IMR-90 (cell line): Measurements from ENCODE around the gene CMC1. TPM values are rescaled to one million over a fixed set of nuclear protein-coding genes. Genes with fewer than 3 reads are reported as not detected.

Experiments used
- ATAC-seq: fragments of 200-7000 bp; cut with Tn5 transposase; 2 replicates; pipeline ENCODE4 v1.9.1; 2020; ENCODE audit warnings: low read depth, mild to moderate bottlenecking, moderate library complexity
- BruUV-seq: library from RNA; stranded (reverse); fragments of 400-500 nt; replicated peaks from 2 replicates; lab custom pipeline; 2021; lab: Mats Ljungman, UMichigan
- CTCF ChIA-PET: fragments of 300-600 bp; formaldehyde crosslinking; extraction: SDS; loops from one replicate; lab custom pipeline; 2021; ENCODE audit warnings: antibody characterized with exemption; lab: Yijun Ruan, JAX
- POLR2A ChIA-PET: fragments of 300-600 bp; sonication (Branson Sonifier 250); formaldehyde crosslinking; loops from one replicate; lab custom pipeline; 2022; ENCODE audit warnings: antibody characterized with exemption; ENCODE audit not compliant: unreplicated experiment; lab: Charles Lee
- DNase-seq: peaks from one replicate; pipeline ENCODE4 v3.0.0; 2013
- H2AFZ ChIP-seq: replicated peaks from 2 replicates; pipeline ENCODE3; 2013; ENCODE audit warnings: low read length, mild to moderate bottlenecking; ENCODE audit not compliant: poor library complexity
- H2AK5ac ChIP-seq: 2 replicates; pipeline ENCODE4 v1.6.1; 2013; ENCODE audit warnings: low read depth, low read length, inconsistent platforms
- H2AK9ac ChIP-seq: replicated peaks from 2 replicates; pipeline ENCODE3; 2013; ENCODE audit warnings: mild to moderate bottlenecking, low read depth, low read length, moderate library complexity; ENCODE audit not compliant: poor library complexity
- H2BK120ac ChIP-seq: 2 replicates; pipeline ENCODE4 v1.6.1; 2013; ENCODE audit warnings: low read depth, low read length, inconsistent platforms
- H2BK15ac ChIP-seq: 3 replicates; pipeline ENCODE4 v1.6.1; 2013; ENCODE audit warnings: low read depth, low read length, inconsistent platforms
- H2BK20ac ChIP-seq: 2 replicates; pipeline ENCODE4 v1.6.1; 2013; ENCODE audit warnings: low read depth, mild to moderate bottlenecking, inconsistent platforms, low read length, moderate library complexity
- H2BK5ac ChIP-seq: 2 replicates; pipeline ENCODE4 v1.6.1; 2013; ENCODE audit warnings: mild to moderate bottlenecking, low read depth, low read length, inconsistent platforms; ENCODE audit not compliant: poor library complexity, severe bottlenecking
- H3K14ac ChIP-seq: replicated peaks from 2 replicates; pipeline ENCODE4 v1.6.1; 2013; ENCODE audit warnings: low read depth, low read length, inconsistent platforms
- H3K18ac ChIP-seq: 2 replicates; pipeline ENCODE4 v1.6.1; 2013; ENCODE audit warnings: low read depth, low read length, control low read depth
- H3K23ac ChIP-seq: 2 replicates; pipeline ENCODE4 v1.6.1; 2013; ENCODE audit warnings: low read depth, low read length, inconsistent platforms
- H3K27ac ChIP-seq: 2 replicates; pipeline ENCODE4 v1.5.1; 2013; ENCODE audit warnings: mild to moderate bottlenecking, control low read depth, low read length; ENCODE audit not compliant: insufficient read depth
- H3K27me3 ChIP-seq: 2 replicates; pipeline ENCODE4 v1.6.1; 2013; ENCODE audit warnings: low read length; ENCODE audit not compliant: control insufficient read depth, insufficient read depth
- H3K36me3 ChIP-seq: 2 replicates; pipeline ENCODE4 v1.6.1; 2013; ENCODE audit warnings: low read length, mixed read lengths; ENCODE audit not compliant: control insufficient read depth, insufficient read depth
- H3K4ac ChIP-seq: 2 replicates; pipeline ENCODE4 v1.6.1; 2013; ENCODE audit warnings: low read depth, low read length, inconsistent platforms
- H3K4me1 ChIP-seq: 2 replicates; pipeline ENCODE4 v1.6.1; 2013; ENCODE audit warnings: low read length, mixed read lengths; ENCODE audit not compliant: control insufficient read depth, insufficient read depth
- H3K4me2 ChIP-seq: 2 replicates; pipeline ENCODE4 v1.6.1; 2013; ENCODE audit warnings: low read depth, mild to moderate bottlenecking, control low read depth, low read length, moderate library complexity
- H3K4me3 ChIP-seq: 2 replicates; pipeline ENCODE4 v1.5.1; 2013; ENCODE audit warnings: low read depth, mild to moderate bottlenecking, control low read depth, low read length, moderate library complexity; ENCODE audit not compliant: insufficient read depth
- H3K56ac ChIP-seq: 2 replicates; pipeline ENCODE4 v1.6.1; 2013; ENCODE audit warnings: low read length, inconsistent platforms; ENCODE audit not compliant: insufficient read depth; ENCODE audit errors: extremely low read depth
- H3K79me1 ChIP-seq, 2 experiments: 2 replicates each; pipeline ENCODE4 v1.6.1; 2013; ENCODE audit warnings: low read length in 2 of 2, inconsistent platforms in 1 of 2, low read depth in 1 of 2
- H3K9ac ChIP-seq: 2 replicates; pipeline ENCODE4 v1.6.1; 2013; ENCODE audit warnings: low read depth, low read length, control low read depth
- H3K9me1 ChIP-seq: 2 replicates; pipeline ENCODE4 v1.6.1; 2013; ENCODE audit warnings: low read length, inconsistent platforms; ENCODE audit not compliant: insufficient read depth
- H3K9me3 ChIP-seq: 2 replicates; pipeline ENCODE4 v1.6.1; 2013; ENCODE audit warnings: low read length; ENCODE audit not compliant: control insufficient read depth, insufficient read depth
- H4K20me1 ChIP-seq: 2 replicates; pipeline ENCODE4 v1.6.1; 2013; ENCODE audit warnings: low read length, inconsistent platforms; ENCODE audit not compliant: insufficient read depth
- H4K5ac ChIP-seq: 2 replicates; pipeline ENCODE4 v1.6.1; 2013; ENCODE audit warnings: mild to moderate bottlenecking, low read depth, low read length, control low read depth
- H4K8ac ChIP-seq, 2 experiments: 2 replicates each; pipeline ENCODE4 v1.6.1; 2013; ENCODE audit warnings: low read depth in 2 of 2, low read length in 2 of 2, control low read depth in 1 of 2, inconsistent platforms in 1 of 2
- H4K91ac ChIP-seq: 2 replicates; pipeline ENCODE4 v1.6.1; 2013; ENCODE audit warnings: low read depth, low read length, inconsistent platforms; ENCODE audit not compliant: insufficient read depth
- BHLHE40 ChIP-seq: fragments of 150-350 bp; IDR thresholded peaks from 2 replicates; pipeline ENCODE4 v1.6.1; 2016; ENCODE audit warnings: mild to moderate bottlenecking, low read depth, low read length
- CEBPB ChIP-seq: IDR thresholded peaks from 2 replicates; pipeline ENCODE4 v1.6.1; 2012; ENCODE audit warnings: low read depth, low read length, improper control_type of control experiment
- CHD1 ChIP-seq: IDR thresholded peaks from 2 replicates; pipeline ENCODE4 v1.6.1; 2012; ENCODE audit warnings: low read depth, low read length, improper control_type of control experiment
- CTCF ChIP-seq: conservative IDR thresholded peaks from 2 replicates; pipeline ENCODE4 v1.5.1; 2012; ENCODE audit warnings: mild to moderate bottlenecking, low read depth, low read length, improper control_type of control experiment
- ELK1 ChIP-seq: fragments of 150-350 bp; IDR thresholded peaks from 2 replicates; pipeline ENCODE4 v1.6.1; 2016; ENCODE audit warnings: low read depth, mild to moderate bottlenecking, low read length, moderate library complexity, borderline replicate concordance
- FOS ChIP-seq: fragments of 150-350 bp; IDR thresholded peaks from 2 replicates; pipeline ENCODE4 v1.6.1; 2016; ENCODE audit warnings: low read depth, low read length
- MAFK ChIP-seq: IDR thresholded peaks from 2 replicates; pipeline ENCODE4 v1.6.1; 2012; ENCODE audit warnings: low read depth, low read length, improper control_type of control experiment
- MAZ ChIP-seq: IDR thresholded peaks from 2 replicates; pipeline ENCODE4 v1.6.1; 2012; ENCODE audit warnings: low read depth, mild to moderate bottlenecking, low read length, improper control_type of control experiment, moderate library complexity, borderline replicate concordance
- MXI1 ChIP-seq: IDR thresholded peaks from 2 replicates; pipeline ENCODE4 v1.6.1; 2012; ENCODE audit warnings: low read depth, mild to moderate bottlenecking, low read length, moderate library complexity, borderline replicate concordance
- NFE2L2 ChIP-seq: fragments of 150-350 bp; IDR thresholded peaks from 2 replicates; pipeline ENCODE4 v1.6.1; 2016; ENCODE audit warnings: low read depth, mild to moderate bottlenecking, low read length
- POLR2A ChIP-seq: IDR thresholded peaks from 2 replicates; pipeline ENCODE4 v1.6.1; 2012; ENCODE audit warnings: mild to moderate bottlenecking, low read depth, low read length
- RAD21 ChIP-seq: IDR thresholded peaks from 2 replicates; pipeline ENCODE4 v1.6.1; 2012; ENCODE audit warnings: low read length, improper control_type of control experiment
- RCOR1 ChIP-seq: IDR thresholded peaks from 2 replicates; pipeline ENCODE4 v1.6.1; 2012; ENCODE audit warnings: mild to moderate bottlenecking, low read length, improper control_type of control experiment; ENCODE audit not compliant: insufficient replicate concordance
- RFX5 ChIP-seq: IDR thresholded peaks from 2 replicates; pipeline ENCODE4 v1.8.0; 2012; ENCODE audit warnings: low read depth, mild to moderate bottlenecking, low read length, moderate library complexity
- SMC3 ChIP-seq: fragments of 150-350 bp; IDR thresholded peaks from 2 replicates; pipeline ENCODE4 v1.6.1; 2016; ENCODE audit warnings: low read depth, mild to moderate bottlenecking, antibody characterized with exemption, low read length, moderate library complexity
- USF2 ChIP-seq: fragments of 150-350 bp; IDR thresholded peaks from 2 replicates; pipeline ENCODE4 v1.6.1; 2017; ENCODE audit warnings: mild to moderate bottlenecking, antibody characterized with exemption, low read length, low read depth
- WGBS, 2 experiments: methylation state at CpG; one replicate each; pipeline versions ENCODE4 v1.1.5 to v1.1.7; 2013; ENCODE audit warnings: missing lambda C conversion rate in 2 of 2; ENCODE audit not compliant: insufficient read length in 1 of 2; ENCODE audit errors: extremely low coverage in 2 of 2; 5-methylcytosine and 5-hydroxymethylcytosine counted together
- dilution Hi-C: fragments of 300-500 bp; cut with HindIII; formaldehyde crosslinking; loops from one replicate; pipeline ENCODE4 v1.14.3; 2018; ENCODE audit warnings: low sequenced_read_pairs; ENCODE audit not compliant: unreplicated experiment
- in situ Hi-C: fragments of 300-500 bp; cut with MboI; formaldehyde crosslinking; loops from 3 replicates; pipeline ENCODE4 v1.14.3; 2019; ENCODE audit warnings: low sequenced_read_pairs, inconsistent platforms, mixed read lengths
- intact Hi-C: fragments of 100-400 bp; cut with micrococcal nuclease; formaldehyde crosslinking; loops from 2 replicates; pipeline ENCODE4 v1.10.0; 2022
- polyA plus RNA-seq, 3 experiments: library from polyadenylated mRNA; depleted of rRNA; stranded (reverse); fragments of >200 nt; gene quantifications; 2 replicates each; pipeline ENCODE4 v1.2.3, GENCODE V29; 2012; ENCODE audit warnings: low replicate concordance in 1 of 3
- total RNA-seq: library from RNA; depleted of rRNA; stranded (reverse); fragments of >200 nt; gene quantifications from 2 replicates; pipeline ENCODE4 v1.2.3, GENCODE V29; 2012

CMC1 gene
- total and polyA plus RNA-seq, 2 of the 4 experiments (the other 2 are of a cell fraction): 1.6 to 18.3 TPM

- TF ChIP-seq RAD21: no peak
- no peak for TF ChIP-seq RCOR1
- no peak for TF ChIP-seq POLR2A
- no peak for TF ChIP-seq CTCF
- TF ChIP-seq MAFK: no peak
- TF ChIP-seq NFE2L2: no peak
- no peak for TF ChIP-seq SMC3
- TF ChIP-seq CEBPB: no peak
- TF ChIP-seq MXI1: no peak
- TF ChIP-seq ELK1: no peak
- no peak for TF ChIP-seq FOS
- no peak for TF ChIP-seq MAZ
- no peak for TF ChIP-seq RFX5
- no peak for TF ChIP-seq BHLHE40
- TF ChIP-seq USF2: no peak
- no peak for TF ChIP-seq CHD1
- ChIA-PET CTCF (interaction anchor here (0.6 to 2.0 kb wide), 5 partner anchors 18 to 578 kb away, joined by 3 to 8 read pairs (median 3); no protein-coding TSS in a partner anchor), POLR2A (no interaction called here)
- BruUV-seq: no TSS peak
- Histone ChIP-seq H3K56ac (no peak overlapping the region), H2BK15ac (no peak overlapping the region), H3K27me3 (no peaks in the 10 kb centered on the region), H3K14ac (no peak overlapping the region), H3K4ac (no peak overlapping the region), H2BK5ac (no peak overlapping the region), H4K20me1 (no peaks in the 10 kb centered on the region), H2AFZ (no peak overlapping the region), H2AK5ac (no peak overlapping the region), H4K8ac (no peak overlapping the region), H3K9me1 (no peaks in the 10 kb centered on the region), H3K79me1 (peaks cover 3 to 5% of the 10 kb centered on the region in 2 experiments; a peak in 1 of 4 replicates), H3K18ac (no peak overlapping the region), H3K4me2 (no peak overlapping the region), H3K27ac (no peak overlapping the region), H3K9me3 (peaks cover 2% of the 10 kb centered on the region), H2BK20ac (no peak overlapping the region), H2AK9ac (no peak overlapping the region), H3K36me3 (peaks cover 2% of the 10 kb centered on the region), H4K91ac (no peak overlapping the region), H4K5ac (no peak overlapping the region), H2BK120ac (no peak overlapping the region), H3K9ac (no peak overlapping the region), H3K4me1 (no peaks in the 10 kb centered on the region), H3K23ac (no peak overlapping the region), H3K4me3 (no peak overlapping the region)
- DNase-seq (no peak), ATAC-seq (no peak)
- intact Hi-C loops: no loop called here
- dilution Hi-C loops: no loop called here
- no CpG with 5 or more reads among the region's 2 CpGs for WGBS, 2 experiments
- in situ Hi-C loops: no loop called here
Observed at GRCh38 chr3:28287046-28287445, 45.6 kb downstream of the CMC1 start.
